Measurements from ENCODE around the gene HOTAIR.

HOTAIR gene

DNA sequence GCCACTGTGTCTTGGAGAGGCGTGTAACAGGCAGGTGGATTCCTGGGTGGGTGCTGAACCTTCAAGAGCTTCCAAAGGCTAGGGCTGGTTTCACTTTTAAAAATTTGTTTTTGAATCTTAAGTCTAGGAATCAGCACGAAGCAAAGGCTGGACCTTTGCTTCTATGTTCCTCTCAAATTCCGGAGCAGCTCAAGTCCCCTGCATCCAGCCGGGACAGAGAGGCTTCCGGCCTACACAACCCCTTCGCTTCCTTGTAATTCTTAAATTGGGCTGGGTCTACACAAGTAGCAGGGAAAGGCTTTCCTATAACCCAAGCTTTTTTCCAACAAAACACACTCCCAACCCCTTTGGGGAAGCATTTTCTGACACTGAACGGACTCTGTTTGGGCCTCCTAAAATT lies 11.7 kb downstream of the HOTAIR start:
- in situ Hi-C loops (cut with MboI; ENCODE audit: low sequenced_read_pairs, unreplicated experiment): no loop called here
- TF ChIP-seq, protein P1, sequence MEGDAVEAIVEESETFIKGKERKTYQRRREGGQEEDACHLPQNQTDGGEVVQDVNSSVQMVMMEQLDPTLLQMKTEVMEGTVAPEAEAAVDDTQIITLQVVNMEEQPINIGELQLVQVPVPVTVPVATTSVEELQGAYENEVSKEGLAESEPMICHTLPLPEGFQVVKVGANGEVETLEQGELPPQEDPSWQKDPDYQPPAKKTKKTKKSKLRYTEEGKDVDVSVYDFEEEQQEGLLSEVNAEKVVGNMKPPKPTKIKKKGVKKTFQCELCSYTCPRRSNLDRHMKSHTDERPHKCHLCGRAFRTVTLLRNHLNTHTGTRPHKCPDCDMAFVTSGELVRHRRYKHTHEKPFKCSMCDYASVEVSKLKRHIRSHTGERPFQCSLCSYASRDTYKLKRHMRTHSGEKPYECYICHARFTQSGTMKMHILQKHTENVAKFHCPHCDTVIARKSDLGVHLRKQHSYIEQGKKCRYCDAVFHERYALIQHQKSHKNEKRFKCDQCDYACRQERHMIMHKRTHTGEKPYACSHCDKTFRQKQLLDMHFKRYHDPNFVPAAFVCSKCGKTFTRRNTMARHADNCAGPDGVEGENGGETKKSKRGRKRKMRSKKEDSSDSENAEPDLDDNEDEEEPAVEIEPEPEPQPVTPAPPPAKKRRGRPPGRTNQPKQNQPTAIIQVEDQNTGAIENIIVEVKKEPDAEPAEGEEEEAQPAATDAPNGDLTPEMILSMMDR (IDR thresholded peaks at IDR 0.05; ENCODE audit: borderline replicate concordance, control extremely low read depth, extremely low read depth, insufficient read depth, missing control alignments): no peak
- no peak for DNase-seq (ENCODE audit: low spot score)

DNA sequence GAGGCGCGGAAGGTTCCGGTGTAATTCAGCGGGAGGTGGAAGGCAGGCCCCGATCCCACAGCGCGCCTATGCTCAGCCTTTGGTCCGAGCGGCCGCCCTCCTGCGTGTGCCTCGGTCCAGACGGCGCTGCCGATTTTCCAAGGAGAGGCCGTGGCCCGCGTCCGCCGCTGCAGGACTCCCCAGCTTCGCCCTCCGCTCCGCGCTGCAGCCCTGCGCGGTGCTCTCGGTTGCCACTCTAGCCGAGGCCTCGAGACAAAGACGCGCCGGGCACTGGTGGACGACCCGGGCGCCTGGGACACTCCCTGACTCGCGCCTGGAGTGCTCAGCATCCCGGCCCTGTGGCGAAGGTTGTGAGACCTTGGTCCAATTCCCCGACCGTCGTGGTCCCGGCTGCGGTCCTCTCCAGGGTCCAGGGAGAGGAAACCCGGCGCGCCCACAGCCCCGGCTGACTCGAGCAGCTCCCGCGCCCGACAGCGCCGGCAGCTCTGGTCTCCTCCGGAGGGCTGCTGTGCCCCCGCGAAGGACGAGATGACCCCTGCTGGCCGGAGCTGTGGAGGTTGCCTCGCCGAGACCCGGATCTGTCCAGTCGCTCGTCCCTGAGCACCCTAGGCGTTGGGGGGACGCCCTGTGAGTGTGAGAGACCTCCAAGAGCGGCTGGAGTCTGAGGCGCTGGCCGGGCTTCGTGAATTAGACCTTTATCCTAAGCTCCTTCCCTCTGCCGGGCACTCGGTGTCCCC lies 13.6 kb downstream of the HOTAIR start:
- in situ Hi-C loops (cut with MboI; ENCODE audit: low sequenced_read_pairs, unreplicated experiment): no loop called here
- no peak for DNase-seq (ENCODE audit: low spot score)
- TF ChIP-seq, protein P1 (IDR thresholded peaks at IDR 0.05; ENCODE audit: borderline replicate concordance, control extremely low read depth, extremely low read depth, insufficient read depth, missing control alignments): no peak

DNA sequence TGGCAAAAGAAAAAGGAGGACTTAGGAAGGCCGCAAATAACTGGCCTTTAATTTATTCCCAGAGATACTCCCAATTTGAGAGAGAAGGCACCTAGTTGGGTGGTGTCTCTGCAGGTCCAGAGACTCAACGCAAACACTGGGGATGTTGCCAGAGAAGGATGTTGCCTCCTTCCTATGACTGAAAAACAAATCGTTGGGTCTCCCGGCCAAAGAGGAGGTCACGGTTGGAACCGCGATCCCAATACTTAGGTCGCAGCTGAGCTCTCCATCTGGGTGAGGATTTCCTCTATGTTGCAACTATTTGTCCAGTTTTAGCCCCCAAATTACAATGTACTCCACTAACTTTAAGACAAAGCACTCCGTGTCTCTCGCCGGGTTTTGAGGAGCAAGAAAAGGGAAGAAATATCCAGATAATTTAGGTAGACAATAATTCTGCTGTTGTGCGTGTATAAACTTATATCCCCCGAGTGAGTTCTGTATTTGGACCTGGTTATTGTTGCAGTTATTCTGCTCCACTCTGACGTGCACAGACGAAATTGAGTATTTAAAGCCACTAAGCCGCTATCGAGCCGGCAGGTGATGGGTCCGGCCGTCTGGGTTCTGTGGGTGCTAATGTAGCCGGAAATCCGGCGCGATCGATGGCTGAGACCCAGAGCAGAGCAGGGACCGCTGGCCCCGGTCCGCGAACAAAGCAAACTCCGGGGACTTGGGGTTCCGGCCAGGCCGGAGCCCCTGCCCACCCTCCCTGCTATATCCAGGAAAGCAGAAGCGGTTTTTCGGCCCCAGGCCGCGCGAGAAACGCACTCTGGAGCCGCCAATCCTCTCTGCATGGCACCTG lies 14.3 kb downstream of the HOTAIR start:
- DNase-seq (ENCODE audit: low spot score): no peak
- in situ Hi-C loops (cut with MboI; ENCODE audit: low sequenced_read_pairs, unreplicated experiment): no loop called here
- TF ChIP-seq, protein P1 (IDR thresholded peaks at IDR 0.05; ENCODE audit: borderline replicate concordance, control extremely low read depth, extremely low read depth, insufficient read depth, missing control alignments): no peak

DNA sequence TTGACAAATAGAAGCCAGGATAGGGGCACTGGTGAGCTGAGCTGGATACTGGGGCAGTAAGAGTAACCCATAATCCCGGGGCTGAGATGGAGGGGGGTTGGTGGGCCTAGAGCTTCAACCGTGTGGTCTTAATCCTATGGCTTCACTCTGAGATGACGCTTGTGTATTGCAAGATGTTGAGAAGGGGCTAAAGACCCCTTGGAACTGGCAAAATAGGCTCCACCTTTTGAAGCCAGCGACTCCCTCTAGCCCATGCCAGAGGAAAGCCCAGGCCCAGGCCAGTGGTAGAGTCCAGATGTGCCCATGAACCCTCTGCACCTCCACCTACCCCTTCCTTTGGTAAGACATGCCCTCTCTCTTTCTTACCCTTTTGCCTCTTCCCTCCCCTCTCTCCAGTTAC lies 15.4 kb downstream of the HOTAIR start:
- in situ Hi-C loops (cut with MboI; ENCODE audit: low sequenced_read_pairs, unreplicated experiment): no loop called here
- TF ChIP-seq, protein P1 (IDR thresholded peaks at IDR 0.05; ENCODE audit: borderline replicate concordance, control extremely low read depth, extremely low read depth, insufficient read depth, missing control alignments): no peak

DNA sequence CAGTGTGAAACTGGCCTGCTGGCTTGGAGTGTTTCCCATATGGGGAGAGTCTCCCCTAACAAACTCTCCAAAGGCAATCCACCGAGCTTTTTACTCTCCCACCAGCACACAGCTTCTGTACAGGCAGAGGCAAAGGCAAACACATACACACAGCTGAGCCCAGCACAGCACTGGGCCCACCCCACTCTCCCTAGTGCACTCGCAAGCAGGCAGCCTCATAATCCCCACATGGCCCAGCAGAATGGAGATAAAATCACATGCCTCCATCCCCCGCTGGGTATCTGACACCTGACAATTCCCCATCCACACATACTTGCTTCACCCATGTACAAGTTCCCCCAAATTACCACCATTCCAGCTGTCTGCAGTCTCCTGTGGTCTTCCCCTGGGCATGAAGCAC lies 16.6 kb downstream of the HOTAIR start:
- TF ChIP-seq, protein P1 (IDR thresholded peaks at IDR 0.05; ENCODE audit: borderline replicate concordance, control extremely low read depth, extremely low read depth, insufficient read depth, missing control alignments): no peak

More for the DNA sequence above, 15.4 kb downstream of the HOTAIR start:
- DNase-seq (ENCODE audit: low spot score): no peak

DNA sequence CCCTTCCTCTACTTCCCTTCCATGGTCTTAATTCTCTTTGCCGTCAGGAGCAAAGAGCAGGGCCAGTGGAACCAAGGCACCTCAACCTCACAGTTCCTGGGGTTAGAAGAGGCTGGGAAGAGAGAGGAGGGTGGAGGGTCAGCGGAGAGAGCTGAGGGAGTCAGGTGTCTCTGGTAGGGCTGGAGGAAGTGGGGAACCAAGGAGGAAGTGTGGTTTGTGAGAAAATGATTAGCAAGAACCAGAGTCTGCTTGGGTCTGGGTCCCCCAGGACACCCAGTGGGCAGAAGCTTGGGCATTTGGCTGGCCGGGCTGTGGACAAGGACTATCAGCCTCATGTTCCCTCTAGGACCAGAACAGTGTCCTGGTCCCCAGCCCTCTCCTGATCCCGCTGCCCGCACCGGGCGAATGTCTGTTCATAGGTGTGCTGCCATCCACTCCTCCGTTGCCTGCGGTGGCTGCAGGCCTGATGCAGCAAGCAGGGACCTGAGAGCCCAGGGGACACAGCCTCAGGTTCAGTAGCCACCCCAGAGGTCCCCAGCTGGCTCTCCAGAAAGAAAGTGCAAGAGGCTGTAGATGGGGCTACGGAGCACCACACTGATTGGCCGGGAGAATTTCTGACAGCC lies 17.7 kb downstream of the HOTAIR start:
- TF ChIP-seq, protein P1 (IDR thresholded peaks at IDR 0.05; ENCODE audit: borderline replicate concordance, control extremely low read depth, extremely low read depth, insufficient read depth, missing control alignments): no peak
- in situ Hi-C loops (cut with MboI; ENCODE audit: low sequenced_read_pairs, unreplicated experiment): no loop called here
- no peak for DNase-seq (ENCODE audit: low spot score)

More for the DNA sequence above, 16.6 kb downstream of the HOTAIR start:
- DNase-seq (ENCODE audit: low spot score): no peak
- in situ Hi-C loops (cut with MboI; ENCODE audit: low sequenced_read_pairs, unreplicated experiment): no loop called here
